HG02852 (cell line): Measurements from ENCODE around the gene MRPS26.
"Not testable (repeated sequence)": the region's sequence is repeated elsewhere in the genome, so short reads cannot be mapped to it uniquely, and the experiment has no call there.

Experiments used
- ATAC-seq: cut with Tn5 transposase; IDR thresholded peaks from one replicate; pipeline ENCODE4 v1.9.1; 2021; ENCODE audit warnings: mild to moderate bottlenecking, moderate library complexity; ENCODE audit not compliant: unreplicated experiment

MRPS26 gene

DNA sequence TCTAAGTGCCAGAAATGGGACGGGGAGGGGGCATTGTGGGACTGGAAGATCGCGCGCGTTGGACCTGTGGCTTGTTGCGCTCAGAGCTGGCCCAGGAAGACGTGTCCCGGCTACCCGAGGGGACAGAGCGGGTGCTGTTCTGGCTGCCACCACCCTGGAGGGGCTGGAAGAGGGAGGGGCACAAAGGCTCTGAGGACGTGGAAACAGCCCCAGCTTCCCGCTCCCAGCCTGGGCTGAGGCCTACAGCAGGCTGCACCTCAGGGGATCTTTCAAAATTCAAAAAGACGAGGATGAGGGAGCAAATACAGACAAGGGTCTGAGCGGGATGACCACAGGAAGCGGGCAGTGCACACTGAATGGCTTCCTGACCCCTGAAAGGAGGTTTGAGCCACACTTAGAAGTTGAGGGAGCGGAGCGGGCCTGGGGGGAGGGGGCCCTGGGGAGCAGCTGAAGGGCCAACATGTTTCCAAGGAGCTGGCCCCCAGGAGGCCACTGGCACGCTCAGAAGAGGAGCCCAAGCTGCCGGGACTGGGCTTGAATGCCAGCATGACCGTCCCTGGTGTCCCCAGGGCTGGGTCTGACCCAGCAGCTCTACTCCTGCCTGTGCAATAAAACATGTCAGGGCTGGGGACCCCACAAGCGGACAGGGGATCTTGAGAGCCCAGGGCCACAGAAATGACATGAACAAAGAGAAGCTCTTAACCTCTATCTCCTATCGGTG lies 26.8 kb downstream of the MRPS26 start:
- no peak for ATAC-seq

DNA sequence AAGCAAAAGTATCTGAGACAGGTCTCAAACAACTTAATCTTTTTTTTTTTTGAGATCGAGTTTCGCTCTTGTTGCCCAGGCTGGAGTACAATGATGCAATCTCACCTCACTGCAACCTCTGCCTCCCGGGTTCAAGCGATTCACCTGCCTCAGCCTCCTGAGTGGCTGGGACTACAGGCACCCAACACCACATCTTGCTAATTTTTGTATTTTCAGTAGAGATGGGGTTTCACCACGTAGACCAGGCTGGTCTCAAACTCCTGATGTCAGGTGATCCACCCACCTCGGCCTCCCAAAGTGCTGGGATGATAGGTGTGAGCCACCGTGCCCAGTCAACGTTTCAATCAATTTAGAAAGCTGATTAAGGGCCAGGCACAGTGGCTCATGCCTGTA lies 27.4 kb downstream of the MRPS26 start:
- ATAC-seq = not testable (repeated sequence)

DNA sequence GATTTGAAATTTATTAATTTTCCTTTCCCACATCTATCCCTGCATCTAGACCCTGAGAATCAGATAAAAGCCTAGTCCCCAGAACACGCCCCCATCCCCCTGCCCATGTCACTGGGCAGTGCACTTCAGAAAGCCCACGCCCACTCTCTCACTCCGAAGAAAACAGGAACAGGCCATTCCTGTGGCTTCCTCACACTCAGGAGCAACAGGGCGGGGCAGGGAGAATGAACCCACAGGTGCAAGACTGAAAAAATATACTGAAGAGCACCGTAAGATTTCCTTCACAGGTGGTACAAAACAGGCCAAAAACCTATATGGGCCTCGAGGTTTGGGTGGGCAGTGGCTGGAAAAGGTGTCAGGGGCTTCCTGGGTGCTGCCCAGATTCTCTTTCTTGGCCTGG lies 29.0 kb downstream of the MRPS26 start:
- no peak for ATAC-seq

DNA sequence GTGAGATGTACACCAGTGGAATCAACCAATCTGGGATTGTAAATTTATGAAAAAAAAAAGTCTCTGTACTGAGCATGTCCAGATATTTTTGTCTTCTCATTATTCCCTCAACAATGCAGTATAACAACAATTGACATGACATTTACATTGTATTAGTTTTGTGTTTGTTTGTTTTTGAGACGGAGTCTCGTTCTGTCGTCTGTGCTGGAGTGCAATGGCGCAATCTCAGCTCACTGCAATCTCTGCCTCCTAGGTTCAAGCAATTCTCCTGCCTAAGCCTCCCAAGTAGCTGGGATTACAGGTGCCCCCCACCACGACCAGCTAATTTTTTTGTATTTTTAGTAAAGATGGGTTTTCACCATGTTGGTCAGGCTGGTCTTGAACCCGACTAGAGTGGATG lies 29.5 kb downstream of the MRPS26 start:
- ATAC-seq = not testable (repeated sequence)

DNA sequence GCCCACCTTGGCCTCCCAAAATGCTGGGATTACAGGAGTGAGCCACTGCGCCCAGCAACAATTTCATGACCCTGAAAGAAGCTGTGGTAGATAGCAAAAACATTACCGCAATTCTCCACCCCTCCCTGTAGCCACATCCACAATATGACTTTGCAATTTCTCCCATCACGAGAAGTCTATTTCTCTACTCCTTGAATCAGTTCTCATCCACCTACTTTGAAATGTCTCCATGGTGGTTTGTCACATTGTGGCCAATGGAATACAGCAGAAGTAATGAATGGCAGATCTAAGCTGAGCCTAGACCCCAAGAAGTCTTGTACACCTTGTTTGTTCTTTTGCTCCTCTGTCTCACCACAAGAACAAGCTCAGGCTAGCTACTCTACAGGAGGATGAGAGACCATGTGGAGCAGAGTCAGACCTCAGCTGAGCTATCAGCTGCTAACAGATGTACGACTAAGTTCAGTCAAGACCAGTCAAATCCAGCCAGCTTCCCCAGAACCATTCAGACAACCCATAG lies 31.8 kb downstream of the MRPS26 start:
- no peak for ATAC-seq

DNA sequence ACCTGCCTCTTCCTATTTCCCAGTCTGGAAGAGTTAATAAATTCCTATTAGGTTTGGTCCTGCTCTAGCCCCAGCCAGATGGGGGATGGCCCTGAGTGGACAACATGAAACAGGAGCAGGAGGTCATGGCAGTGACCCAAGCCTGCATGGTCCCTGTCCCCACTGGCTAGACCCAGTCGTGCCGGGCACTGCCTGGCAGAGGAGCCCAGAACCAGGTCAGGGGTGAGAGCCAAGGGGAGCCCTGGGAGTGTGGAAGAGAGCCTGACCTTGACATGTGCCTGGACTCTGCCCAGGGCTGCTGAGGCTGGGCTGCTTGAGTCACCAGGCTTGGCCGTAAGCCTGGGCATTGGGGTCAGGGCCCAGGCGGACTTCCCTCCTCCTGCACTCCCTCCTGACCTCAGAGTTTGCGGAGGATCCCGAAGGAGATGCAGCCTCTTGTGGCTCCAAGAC lies 35.1 kb downstream of the MRPS26 start:
- no peak for ATAC-seq

DNA sequence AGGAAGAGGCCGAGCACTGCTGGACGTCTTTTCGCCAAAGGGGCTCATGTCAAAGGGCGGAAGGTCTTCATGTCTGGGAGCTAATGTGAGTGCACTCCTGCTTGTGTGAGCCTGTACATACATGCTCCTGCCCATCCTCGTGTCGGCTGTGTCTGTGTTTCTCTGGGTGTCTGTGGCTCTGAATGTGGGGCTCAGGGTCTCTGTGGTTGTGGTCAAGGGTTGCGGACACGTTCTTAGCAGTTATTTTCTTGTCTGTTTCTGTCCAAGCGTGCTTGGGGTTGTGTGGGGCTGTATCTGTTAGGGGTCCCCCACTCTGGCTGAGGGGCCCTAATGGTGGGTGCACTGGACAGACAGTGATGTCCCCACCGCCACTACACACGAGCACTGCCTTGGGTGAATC lies 35.8 kb downstream of the MRPS26 start:
- ATAC-seq = no peak

DNA sequence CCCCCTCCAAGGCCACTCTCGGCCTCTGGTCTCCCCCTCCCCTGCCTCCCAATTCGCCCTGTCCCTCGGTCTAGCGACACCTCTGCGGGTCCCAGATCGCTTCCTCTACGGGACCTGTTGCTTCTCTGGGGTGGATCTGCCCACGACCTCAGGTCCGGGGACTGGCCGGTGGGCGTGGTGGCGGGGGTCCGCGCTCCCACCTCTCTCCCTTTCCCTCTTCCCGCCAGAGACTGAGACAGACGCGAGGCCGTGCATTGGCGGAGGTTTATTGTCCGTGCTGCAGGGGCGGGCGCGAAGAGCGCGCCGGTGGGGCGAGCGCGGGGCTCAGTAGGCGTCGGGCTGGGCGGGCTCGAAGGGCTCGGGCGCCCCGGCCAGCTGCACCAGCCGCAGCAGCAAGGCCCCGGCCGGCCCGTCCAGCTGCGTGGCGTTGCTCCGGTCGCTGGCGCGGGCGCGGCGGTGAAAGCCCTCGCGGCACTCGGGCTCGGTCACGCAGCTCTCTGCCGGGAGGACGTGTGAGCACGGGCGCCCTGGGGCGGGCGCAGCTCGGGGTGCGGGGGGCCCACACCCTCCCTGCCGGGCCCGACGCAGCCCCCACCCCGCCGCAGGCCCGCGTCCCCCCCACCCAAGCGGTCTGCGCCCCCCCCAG lies 36.6 kb downstream of the MRPS26 start:
- no peak for ATAC-seq

DNA sequence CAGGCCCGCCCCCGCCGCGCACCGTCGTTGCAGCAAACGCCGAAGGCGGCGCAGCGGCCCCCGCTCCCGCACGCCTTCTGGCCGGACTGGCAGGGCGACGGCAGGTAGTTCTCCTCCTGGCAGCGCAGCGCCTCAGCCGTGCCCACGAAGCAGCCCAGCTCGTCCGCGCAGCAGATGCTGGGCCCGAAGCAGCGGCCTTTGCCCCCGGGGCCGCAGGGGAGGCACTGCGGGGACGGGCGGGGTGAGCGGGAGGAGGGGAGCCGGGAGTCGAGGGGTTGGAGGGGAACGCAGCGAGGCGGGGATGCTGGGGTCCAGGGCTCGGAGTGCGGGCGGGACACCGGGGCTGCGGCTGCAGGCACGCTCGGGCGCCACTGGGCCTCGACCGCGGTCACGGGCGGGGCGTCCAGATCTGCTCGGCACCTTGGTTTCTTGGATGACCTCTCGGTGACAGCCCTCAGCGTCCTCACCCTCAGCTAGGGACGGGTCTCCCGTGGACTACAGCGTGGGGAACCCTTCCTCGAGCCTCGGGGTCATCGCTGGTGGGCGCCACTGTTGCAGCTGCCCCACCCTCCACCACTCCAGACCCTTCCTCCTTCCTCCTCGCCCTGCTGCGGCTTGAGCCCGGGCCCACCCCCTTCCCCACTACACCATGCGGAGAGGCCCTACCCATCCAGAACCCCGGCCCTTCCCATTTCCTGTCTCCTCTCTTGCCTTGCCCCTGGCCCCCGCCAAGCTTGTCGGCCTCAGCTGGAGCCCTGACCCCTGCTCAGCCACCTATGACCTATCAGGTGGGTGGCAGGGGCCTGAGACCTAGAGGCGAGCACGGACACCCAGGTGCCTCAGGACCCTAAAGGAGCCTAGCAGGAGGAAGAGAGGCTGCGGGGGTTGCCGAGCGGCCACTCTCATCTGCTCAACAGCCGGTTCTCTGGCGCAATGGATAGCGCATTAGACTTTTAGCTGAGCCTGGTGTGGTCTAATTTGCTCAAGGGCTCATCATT lies 37.4 kb downstream of the MRPS26 start:
- no peak for ATAC-seq

DNA sequence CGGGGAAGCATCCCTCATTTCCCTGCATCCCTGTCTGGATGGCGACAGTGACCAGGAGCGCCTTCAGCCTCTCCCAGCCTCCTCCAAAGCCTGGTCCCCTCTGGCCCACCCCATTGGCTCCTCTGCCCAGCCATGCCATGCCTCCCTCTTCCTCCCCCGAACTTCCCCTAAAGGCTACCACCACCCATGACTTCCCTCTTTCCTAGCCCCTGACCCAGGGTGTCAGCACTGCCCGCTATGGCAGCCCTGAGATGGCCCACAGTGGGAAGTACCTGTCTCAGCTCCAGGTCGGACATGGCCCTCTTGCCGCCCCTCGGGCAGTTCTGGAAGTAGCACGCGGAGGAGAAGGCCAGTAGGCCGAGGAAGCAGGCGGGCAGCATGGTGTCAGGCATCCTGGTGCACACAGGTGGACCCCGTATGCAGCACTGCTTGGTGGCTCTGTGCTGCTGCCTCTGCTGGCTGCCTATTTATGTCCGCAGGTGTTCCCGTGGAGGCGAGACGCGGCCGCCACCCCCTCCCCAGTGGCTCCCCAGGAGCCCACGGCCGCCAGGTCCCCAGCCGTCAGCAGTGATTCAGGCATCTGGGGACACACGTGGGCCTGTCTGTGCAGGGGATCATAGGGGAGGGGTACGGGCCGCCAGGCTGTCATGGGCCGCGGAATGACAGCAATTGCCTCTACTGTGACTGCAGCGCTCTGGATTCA lies 38.6 kb downstream of the MRPS26 start, which contains the start of gene AVP:
TSS of gene AVP (minus strand) at position 442 of the 703 bp plus-strand sequence. CDS start at position 392, 50 bp downstream.
- ATAC-seq = no peak

DNA sequence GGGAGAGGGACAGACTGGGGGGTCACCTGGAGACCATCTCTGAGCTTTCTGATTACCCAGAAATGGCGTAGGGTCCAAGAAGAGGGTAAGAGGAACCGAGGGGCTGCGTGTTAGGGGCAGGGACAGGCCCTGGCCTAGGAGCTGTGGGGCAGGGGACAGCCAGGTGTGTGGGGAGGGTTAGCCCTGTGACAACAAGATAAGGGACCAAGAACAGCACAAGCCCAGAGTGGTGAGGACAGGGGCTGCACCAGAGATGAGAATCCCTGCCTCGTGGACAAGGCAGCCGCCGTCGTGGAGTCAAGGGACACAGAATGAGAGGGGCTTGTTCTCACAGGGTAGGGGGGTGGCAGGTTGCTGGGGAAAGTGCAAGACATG lies 39.1 kb downstream of the MRPS26 start:
- no peak for ATAC-seq

DNA sequence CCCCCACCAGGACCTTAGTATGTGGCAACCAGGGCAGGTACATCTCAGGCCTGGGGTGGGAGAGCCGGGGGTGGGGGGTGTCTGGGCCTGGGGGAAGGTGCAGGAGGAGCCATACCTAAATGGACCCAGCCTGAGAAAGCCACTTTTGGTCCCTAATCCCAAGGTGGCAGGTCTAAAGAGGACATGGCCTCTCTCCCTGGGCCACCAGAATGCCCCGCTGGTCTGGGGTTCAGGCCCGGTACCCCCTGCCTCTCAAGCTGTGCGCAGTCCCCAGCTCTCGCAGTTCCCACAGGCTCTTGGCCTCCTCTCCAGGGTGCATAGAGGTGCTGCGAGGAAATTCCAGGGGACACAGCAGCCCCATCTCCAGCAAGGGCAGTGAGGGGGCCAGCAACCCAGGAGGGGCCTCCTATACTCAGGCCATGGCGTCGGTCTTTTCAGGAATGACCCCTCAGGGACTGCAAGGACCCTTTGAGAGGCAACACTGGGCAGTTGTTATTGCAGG lies 39.8 kb downstream of the MRPS26 start:
- ATAC-seq = no peak

DNA sequence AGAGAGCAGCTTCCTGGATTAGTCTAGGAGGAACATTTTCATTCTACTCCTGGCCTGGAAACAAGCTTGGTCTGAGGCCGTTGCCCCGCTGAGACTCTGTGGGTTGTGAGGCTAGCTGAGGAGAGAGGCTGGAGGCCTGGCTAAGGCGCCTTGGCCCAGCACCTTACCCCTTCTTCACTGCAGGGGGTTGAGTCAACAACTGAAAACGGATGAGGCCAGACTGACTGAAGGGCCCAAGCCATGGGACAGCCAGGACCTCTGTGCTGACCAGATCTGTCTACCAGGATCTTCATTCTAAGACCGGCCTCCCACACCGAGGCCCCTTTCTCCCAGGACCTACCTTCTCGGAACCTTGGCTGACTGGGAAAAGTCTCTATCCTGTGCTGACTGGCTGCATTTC lies 42.2 kb downstream of the MRPS26 start:
- ATAC-seq = no peak

DNA sequence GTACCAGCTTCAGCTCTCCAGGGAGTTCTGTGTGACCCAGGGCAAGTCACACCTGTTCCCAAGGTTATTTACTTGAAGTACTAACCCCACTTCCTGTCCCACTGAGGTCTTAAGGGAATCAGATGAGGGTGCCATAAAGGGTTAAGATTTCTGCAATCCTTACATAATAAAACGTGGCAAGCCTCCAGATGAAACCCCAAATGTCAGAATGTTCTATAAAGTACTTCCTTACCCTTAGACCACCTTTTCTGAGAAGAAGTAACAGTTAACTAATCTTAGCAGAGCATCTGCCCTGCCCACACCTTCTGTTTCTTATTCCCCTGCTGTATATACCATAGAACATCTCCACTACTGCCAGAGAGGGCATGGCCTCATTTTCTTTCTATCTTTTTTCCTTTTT lies 44.7 kb downstream of the MRPS26 start:
- no peak for ATAC-seq

DNA sequence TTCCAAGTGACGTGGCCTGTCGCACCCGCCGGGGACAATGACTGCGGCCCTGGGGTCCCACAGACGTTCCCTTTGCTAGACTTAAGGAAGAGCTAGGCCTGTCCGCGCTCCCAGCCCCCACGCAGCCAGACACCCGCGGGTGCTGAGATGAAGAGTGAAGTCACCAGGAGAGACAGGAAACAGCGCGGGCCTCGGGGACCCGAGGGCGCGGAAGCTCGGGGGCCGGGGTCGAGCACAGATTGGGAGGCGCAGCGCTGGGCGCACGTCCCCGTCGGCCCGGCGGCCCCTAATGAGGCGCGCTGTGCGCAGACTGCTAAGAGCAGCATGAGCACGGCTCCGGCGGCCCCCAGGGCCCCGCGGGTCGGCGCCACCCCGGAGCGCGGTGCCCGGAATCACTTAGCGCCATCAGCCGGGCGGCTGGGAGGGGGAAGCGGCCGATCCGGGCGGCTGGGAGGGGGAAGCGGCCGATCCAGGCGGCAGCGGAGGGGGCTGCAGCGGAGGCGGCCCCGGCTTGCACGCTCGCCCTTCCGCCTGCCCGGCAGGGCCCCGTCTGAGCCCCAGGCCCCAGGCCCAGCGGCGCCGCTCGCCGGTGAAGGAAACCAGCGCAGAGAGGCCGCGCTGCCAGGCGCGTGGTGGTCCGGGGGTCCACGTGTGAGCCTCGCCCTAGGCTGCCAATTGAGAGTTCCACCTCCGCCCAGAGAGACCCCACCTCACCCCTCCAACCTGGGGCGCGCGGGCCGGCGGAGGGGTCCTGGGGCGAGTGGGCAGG lies 46.9 kb downstream of the MRPS26 start:
- no peak for ATAC-seq

DNA sequence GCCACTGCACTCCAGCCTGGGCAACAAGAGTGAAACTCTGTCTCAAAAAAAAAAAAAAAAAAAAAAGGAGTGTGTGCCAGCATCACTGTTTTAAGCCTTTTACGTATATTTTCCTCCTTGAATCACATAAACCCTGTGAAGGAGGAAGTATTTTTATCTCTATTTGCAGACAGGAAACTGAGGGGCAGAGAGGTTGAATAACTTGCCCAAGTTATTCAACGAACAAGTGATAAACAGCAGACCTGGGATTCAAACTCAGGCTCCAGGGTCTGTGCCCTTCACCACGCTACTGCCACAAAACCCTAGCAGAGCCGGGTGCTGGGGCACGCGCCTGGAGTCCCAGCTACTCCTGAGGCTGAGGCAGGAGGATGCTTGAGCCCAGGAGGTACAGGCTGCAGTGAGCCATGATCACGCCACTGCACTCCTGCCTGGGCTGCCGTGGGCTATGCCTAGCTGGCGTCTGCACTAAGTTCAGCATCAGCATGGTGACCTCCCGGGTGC lies 48.1 kb downstream of the MRPS26 start:
- no peak for ATAC-seq

DNA sequence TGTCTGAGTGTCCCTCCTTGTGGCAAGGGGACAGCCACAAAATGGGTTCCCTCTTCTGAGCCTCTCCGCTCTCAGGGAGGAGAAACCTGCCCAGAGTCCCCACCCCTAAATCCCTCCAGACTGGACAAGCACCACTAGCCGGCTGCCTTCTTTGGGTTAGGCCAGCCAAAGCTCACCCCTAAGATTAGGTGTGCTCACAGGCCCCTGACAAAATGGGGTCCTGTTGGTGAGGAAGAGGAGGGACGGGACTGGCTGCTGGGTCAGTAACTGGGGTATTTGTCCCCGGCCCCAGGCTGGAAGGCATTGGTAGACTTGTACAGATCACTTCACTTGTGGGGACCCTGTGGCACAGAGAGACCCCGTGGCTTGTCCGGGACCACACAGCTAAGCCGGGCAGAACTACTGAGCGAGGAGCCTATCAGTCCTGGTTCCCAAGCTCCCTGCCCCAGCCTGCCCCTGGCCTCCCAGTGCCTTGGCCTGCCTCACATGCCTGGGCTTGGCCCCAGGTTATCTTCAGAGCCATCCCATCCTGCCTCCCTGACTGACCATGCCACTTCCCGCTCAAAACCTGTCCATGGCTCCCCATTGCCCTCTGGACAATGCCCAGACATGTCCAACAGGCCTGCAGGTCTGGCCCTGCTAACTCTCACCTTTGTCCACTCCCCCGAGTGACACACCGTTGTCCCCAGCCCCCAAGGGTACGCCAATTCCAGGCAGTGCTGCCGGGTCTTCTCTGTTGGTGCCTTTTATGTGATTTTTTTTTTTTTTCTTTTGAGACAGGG lies 49.2 kb downstream of the MRPS26 start:
- ATAC-seq = no peak
